AG10803 (cell line): ENCODE data around the gene CD180.
"Not testable (repeated sequence)": the region's sequence is repeated elsewhere in the genome, so short reads cannot be mapped to it uniquely, and the experiment has no call there.

Experiments used
- DNase-seq: peaks from one replicate; pipeline ENCODE4 v3.0.0; 2010; ENCODE audit warnings: low read depth
- H3K4me3 ChIP-seq: 2 replicates; pipeline ENCODE4 v1.5.1; 2011; ENCODE audit warnings: mild to moderate bottlenecking, low read length, control low read depth
- TF ChIP-seq, protein P1 (sequence below): conservative IDR thresholded peaks from 2 replicates; pipeline ENCODE4 v1.5.1; 2011; ENCODE audit warnings: mild to moderate bottlenecking, low read length, control low read depth, inconsistent platforms

The CD180 gene

DNA sequence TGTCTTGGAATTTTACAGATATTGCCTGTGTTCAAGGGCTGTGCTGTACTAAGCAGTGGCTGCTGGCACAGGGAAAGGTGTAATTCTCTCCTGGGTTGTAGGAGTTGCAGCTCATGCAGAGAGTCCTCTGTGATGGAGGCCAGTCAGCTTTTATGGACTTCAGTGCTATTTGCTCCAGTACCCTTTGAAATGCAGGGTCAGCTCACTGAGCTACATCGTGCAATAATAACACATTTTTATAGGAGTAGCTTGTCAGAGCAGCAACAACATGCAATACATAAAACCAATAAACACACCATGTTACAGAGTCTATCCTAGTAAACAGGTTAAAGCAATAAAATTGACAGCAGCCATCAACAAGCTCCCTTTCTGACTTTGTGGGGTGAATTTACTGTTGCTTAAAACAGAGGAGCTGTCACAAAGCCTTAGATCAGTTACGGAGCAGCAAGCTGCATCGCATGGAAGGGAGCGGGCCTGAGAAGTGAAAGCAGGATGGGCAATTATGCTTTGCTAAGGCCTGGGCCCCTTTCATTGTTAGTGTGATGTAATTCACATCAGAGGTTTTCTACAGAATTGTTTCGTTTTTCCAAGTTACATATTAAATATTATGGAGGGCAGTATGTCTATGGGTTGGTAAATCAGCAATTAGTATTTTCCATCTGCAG is 16.8 kb downstream of the CD180 start:
- no peak overlapping the region for H3K4me3 ChIP-seq
- TF ChIP-seq, protein P1, sequence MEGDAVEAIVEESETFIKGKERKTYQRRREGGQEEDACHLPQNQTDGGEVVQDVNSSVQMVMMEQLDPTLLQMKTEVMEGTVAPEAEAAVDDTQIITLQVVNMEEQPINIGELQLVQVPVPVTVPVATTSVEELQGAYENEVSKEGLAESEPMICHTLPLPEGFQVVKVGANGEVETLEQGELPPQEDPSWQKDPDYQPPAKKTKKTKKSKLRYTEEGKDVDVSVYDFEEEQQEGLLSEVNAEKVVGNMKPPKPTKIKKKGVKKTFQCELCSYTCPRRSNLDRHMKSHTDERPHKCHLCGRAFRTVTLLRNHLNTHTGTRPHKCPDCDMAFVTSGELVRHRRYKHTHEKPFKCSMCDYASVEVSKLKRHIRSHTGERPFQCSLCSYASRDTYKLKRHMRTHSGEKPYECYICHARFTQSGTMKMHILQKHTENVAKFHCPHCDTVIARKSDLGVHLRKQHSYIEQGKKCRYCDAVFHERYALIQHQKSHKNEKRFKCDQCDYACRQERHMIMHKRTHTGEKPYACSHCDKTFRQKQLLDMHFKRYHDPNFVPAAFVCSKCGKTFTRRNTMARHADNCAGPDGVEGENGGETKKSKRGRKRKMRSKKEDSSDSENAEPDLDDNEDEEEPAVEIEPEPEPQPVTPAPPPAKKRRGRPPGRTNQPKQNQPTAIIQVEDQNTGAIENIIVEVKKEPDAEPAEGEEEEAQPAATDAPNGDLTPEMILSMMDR, result no peak
- DNase-seq, result no peak

DNA sequence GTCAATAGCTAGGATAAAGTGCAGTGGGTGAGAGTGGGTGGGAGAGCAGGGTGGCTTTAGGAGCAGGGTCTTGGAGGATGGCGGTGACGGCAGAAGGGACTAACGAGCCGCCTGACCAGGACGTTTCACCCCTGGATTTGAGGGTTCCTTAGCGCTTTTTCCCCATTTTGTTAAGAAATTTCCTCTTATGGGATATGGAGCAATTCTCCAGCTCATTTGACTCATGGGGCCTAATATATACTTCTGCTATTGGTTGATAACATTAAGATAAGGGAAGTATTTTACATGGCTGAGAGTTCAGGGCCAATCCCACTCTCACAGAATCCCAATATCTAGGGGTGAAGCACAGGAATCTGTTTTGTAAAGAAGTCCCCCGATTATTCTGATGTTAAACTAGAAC is 17.6 kb downstream of the CD180 start:
- no peak overlapping the region for H3K4me3 ChIP-seq
- no peak for DNase-seq
- TF ChIP-seq, protein P1, result no peak

DNA sequence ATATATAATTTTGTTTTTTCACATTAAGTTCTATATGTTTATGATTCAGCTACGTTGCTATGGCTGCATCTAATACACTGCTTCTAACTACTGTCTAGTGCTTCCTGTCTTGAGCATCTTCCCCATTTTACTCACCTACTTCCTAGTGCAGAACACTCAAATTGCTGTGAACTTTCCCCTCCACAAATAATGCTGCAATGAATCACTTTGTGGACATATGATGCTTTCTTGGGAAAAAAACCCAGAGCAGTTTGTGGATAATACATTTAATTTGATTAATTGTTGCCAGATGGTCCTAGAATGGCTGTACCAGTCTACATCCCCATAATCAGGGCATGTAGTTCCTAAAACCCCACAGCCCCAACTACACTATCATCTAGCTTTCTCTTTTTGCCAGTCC is 18.5 kb downstream of the CD180 start:
- TF ChIP-seq, protein P1, result no peak
- no peak for DNase-seq
- no peak overlapping the region for H3K4me3 ChIP-seq

DNA sequence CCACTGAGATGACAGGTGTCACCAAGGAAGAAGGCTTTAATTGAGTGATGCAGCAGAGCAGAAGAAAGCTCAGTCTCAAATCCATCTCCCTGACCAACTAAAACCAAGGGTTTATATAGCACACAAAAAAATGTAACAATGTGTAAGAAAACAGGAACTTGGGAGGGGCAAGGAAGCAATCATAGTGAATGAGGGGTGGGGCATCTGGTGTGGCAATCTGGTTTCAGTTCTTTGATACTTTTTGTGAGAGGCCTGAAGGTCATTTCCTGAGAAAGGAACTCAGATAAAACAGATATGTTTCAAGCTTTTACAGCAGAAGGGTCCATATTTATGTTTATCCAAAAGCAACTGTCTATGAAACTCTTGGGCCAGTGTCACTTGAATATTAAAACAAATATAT is 19.7 kb downstream of the CD180 start:
- TF ChIP-seq, protein P1, result no peak
- no peak for DNase-seq
- H3K4me3 ChIP-seq, result no peak overlapping the region

DNA sequence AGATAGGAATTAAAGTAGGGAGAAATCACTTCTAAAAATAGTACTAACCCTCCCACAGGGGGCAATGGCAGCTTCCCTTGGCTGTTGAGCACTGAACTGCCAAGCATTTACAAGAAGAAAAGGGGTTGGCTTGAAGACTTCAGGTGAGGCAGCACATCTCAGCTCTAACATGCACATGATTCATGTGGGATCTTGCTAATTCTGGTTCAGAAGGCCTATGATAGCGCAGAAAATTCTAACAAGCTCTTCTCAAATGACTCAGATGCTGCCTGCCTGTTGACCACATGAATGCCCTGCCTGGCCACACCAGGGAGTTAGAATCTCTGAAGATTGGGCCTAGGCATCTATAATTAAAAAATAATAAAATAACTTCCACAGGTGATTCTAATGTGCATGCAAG is 22.6 kb downstream of the CD180 start:
- H3K4me3 ChIP-seq, result no peak overlapping the region
- TF ChIP-seq, protein P1, result no peak
- no peak for DNase-seq

DNA sequence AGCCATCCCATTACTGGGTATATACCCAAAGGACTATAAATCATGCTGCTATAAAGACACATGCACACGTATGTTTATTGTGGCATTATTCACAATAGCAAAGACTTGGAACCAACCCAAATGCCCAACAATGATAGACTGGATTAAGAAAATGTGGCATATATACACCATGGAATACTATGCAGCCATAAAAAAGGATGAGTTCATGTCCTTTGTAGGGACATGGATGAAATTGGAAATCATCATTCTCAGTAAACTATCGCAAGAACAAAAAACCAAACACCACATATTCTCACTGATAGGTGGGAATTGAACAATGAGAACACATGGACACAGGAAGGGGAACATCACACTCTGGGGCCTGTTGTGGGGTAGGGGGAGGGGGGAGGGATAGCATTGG is 23.2 kb downstream of the CD180 start:
- H3K4me3 ChIP-seq, DNase-seq: not testable (repeated sequence)

DNA sequence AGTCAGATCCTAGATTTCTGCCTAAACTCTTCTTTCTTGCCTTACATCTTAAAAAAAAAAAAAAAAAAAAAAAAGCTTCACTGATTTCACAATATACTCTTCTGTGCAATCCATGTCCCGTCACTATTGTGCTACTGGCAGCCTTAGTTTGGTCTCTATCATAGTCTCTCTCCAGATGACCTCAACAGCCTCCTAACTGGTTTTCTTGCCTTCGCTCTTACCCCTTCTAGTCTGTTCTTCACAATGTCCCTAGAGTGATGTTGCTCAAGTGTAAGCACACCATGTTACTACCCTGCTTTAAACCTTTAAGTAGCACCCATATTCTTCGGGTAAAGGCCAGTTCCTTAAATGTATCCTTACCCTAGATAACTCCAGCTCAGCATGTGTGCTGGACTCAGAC is 25.8 kb downstream of the CD180 start:
- no peak overlapping the region for H3K4me3 ChIP-seq
- DNase-seq, result no peak
- TF ChIP-seq, protein P1, result no peak

DNA sequence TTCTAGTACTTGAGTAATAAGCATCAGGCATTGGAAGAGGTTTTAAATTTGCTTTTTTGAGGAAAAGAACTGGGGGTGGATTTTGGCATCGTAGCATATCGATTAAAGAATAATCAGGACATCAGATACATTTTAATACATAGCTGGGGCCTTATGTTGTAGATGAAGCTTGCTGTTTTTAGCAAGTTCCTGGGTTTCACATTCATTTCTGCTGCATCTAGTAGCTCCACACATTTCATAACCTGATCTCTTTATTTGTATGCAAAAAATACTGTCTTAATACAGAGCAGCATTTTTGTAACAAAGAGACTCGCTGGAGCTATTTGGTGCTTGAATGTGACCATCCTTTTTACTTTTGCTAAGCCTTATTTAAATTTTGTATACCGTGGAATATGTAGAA is 28.5 kb downstream of the CD180 start:
- H3K4me3 ChIP-seq, result no peak overlapping the region
- DNase-seq, result no peak
- TF ChIP-seq, protein P1, result no peak
